ENCODE measurements around the gene PTPRN2. TPM values are rescaled to one million over a fixed set of nuclear protein-coding genes. Genes with fewer than 3 reads are reported as not detected.

The PTPRN2 gene
- total RNA-seq, 2 experiments from 2014 or later, result 0.70 TPM; not detected in 1

DNA sequence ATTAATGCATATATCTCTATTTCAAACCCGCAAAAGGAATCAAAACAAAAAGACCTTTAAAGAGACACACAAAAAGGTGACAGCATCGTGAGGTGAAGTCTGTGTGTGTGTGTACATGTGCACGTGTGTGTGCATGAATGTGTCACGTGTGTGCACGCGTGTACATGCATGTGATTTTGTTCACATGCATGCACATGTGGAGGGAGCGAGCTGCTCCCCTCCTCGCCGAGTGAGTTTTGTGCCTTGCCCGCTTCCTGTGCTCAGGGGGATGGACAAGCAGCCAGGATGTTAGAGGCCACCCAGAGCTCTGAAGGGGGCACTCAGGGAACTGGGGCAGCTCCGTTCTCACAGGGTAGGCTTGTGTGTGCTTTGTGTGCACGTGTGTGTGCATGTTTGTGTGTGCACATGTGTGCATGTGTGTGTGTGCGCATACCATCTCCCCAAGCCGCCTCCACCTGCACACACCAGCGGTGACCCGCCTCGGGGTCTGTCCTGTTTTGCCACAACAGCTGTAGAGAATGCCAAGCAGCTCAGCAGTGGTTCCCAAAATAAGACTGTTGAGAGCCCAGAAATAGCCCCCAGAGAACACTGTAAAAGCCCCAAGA lies 191.2 kb downstream of the PTPRN2 start:
- POLR2A ChIA-PET, result no interaction called here
- intact Hi-C loops (cut with micrococcal nuclease; ENCODE audit: unreplicated experiment), result no loop called here
- Histone ChIP-seq H3K36me3 (ENCODE audit: insufficient read depth, low read length) (no peaks in the 10 kb centered on the region), H3K4me1 (ENCODE audit: insufficient read depth, low read length, poor library complexity, severe bottlenecking) (no peaks in the 10 kb centered on the region), H4K20me1 (ENCODE audit: insufficient read depth, low read length) (no peaks in the 10 kb centered on the region), H3K4me2 (ENCODE audit: low read length) (no peak overlapping the region), H3K4me3 (ENCODE audit: low read depth, low read length, poor library complexity, severe bottlenecking) (no peak overlapping the region), H3K9me3 (ENCODE audit: low read length) (0 out of 2 replicates have a peak, but pooled peaks cover 4% of the 10 kb centered on the region), H3K27ac (ENCODE audit: low read depth, low read length, poor library complexity, severe bottlenecking) (no peak overlapping the region), H2AFZ (ENCODE audit: low read length) (no peak overlapping the region), H3K79me2 (ENCODE audit: insufficient read depth, low read depth, low read length) (no peaks in the 10 kb centered on the region), H3K9me2 (ENCODE audit: insufficient read depth, low read length) (no peaks in the 10 kb centered on the region)
- CTCF ChIA-PET (ENCODE audit: unreplicated experiment), result no interaction called here
- TF ChIP-seq EZH2phosphoT487 (IDR thresholded peaks at IDR 0.05; ENCODE audit: borderline replicate concordance, low read depth, low read length), result no peak
- TF ChIP-seq, protein P1, sequence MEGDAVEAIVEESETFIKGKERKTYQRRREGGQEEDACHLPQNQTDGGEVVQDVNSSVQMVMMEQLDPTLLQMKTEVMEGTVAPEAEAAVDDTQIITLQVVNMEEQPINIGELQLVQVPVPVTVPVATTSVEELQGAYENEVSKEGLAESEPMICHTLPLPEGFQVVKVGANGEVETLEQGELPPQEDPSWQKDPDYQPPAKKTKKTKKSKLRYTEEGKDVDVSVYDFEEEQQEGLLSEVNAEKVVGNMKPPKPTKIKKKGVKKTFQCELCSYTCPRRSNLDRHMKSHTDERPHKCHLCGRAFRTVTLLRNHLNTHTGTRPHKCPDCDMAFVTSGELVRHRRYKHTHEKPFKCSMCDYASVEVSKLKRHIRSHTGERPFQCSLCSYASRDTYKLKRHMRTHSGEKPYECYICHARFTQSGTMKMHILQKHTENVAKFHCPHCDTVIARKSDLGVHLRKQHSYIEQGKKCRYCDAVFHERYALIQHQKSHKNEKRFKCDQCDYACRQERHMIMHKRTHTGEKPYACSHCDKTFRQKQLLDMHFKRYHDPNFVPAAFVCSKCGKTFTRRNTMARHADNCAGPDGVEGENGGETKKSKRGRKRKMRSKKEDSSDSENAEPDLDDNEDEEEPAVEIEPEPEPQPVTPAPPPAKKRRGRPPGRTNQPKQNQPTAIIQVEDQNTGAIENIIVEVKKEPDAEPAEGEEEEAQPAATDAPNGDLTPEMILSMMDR (conservative IDR thresholded peaks at IDR 0.05; ENCODE audit: low read length), result no peak
- no peak for DNase-seq (ENCODE audit: low spot score)
- BruUV-seq (replicated peaks), result no TSS peak

DNA sequence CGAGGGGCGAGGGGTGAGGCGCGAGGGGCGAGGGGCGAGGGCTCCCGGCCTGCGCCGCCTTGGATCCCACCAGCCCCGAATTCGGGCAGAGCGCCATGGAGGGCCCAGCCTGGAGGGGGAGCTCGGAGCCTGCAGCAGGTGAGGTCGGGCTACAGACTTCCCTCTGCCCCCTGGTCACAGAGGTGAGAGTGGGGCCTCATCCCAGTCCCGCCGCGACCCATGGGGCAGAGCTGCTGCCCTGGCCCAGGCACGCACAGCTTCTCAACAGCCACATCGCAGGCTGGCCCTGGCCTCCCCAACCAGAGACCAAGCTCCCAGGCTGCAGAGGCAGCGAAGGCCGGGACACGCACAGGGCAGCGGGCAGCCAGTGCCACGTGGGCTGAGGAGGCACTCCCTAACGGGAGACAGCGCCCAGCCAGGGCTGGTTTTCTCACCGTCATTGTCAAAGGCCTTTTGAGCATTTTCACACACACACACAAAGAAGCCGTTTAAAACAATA lies 191.8 kb downstream of the PTPRN2 start:
- BruUV-seq (replicated peaks), result no TSS peak
- TF ChIP-seq, protein P1 (conservative IDR thresholded peaks at IDR 0.05; ENCODE audit: low read length), result no peak
- TF ChIP-seq EZH2phosphoT487 (IDR thresholded peaks at IDR 0.05; ENCODE audit: borderline replicate concordance, low read depth, low read length), result no peak

DNA sequence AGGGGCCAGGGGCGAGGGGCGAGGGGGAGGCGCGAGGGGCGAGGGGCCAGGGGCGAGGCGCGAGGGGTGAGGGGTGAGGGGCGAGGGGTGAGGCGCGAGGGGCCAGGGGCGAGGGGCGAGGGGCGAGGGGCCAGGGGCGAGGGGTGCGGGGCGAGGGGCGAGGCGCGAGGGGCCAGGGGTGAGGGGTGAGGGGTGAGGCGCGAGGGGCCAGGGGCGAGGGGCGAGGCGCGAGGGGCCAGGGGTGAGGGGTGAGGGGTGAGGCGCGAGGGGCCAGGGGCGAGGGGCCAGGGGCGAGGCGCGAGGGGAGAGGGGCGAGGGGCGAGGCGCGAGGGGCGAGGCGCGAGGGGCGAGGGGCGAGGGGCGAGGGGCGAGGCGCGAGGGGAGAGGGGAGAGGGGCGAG lies 192.3 kb downstream of the PTPRN2 start:
- POLR2A ChIA-PET, result no interaction called here
- Histone ChIP-seq H3K4me3 (ENCODE audit: low read depth, low read length, poor library complexity, severe bottlenecking) (no peak overlapping the region), H3K79me2 (ENCODE audit: insufficient read depth, low read depth, low read length) (no peaks in the 10 kb centered on the region), H3K9me3 (ENCODE audit: low read length) (0 out of 2 replicates have a peak, but pooled peaks cover 4% of the 10 kb centered on the region), H3K9me2 (ENCODE audit: insufficient read depth, low read length) (no peaks in the 10 kb centered on the region), H3K27ac (ENCODE audit: low read depth, low read length, poor library complexity, severe bottlenecking) (no peak overlapping the region), H2AFZ (ENCODE audit: low read length) (no peak overlapping the region), H3K4me1 (ENCODE audit: insufficient read depth, low read length, poor library complexity, severe bottlenecking) (no peaks in the 10 kb centered on the region), H3K4me2 (ENCODE audit: low read length) (no peak overlapping the region), H3K36me3 (ENCODE audit: insufficient read depth, low read length) (no peaks in the 10 kb centered on the region), H4K20me1 (ENCODE audit: insufficient read depth, low read length) (no peaks in the 10 kb centered on the region)
- no peak for DNase-seq (ENCODE audit: low spot score)
- TF ChIP-seq, protein P1 (conservative IDR thresholded peaks at IDR 0.05; ENCODE audit: low read length), result no peak
- no peak for TF ChIP-seq EZH2phosphoT487 (IDR thresholded peaks at IDR 0.05; ENCODE audit: borderline replicate concordance, low read depth, low read length)
- intact Hi-C loops (cut with micrococcal nuclease; ENCODE audit: unreplicated experiment), result no loop called here
- CTCF ChIA-PET (ENCODE audit: unreplicated experiment), result no interaction called here
- BruUV-seq (replicated peaks), result no TSS peak

More for the DNA sequence above, 191.8 kb downstream of the PTPRN2 start:
- CTCF ChIA-PET (ENCODE audit: unreplicated experiment), result no interaction called here
- no peak for DNase-seq (ENCODE audit: low spot score)
- H3K9me3 ChIP-seq (ENCODE audit: low read length), result 0 out of 2 replicates have a peak, but pooled peaks cover 4% of the 10 kb centered on the region
- intact Hi-C loops (cut with micrococcal nuclease; ENCODE audit: unreplicated experiment), result no loop called here
- POLR2A ChIA-PET, result no interaction called here
- no peak overlapping the region for H3K4me2 ChIP-seq (ENCODE audit: low read length)
- H2AFZ ChIP-seq (ENCODE audit: low read length), result no peak overlapping the region
- H3K27ac ChIP-seq (ENCODE audit: low read depth, low read length, poor library complexity, severe bottlenecking), result no peak overlapping the region
- no peaks in the 10 kb centered on the region for H3K4me1 ChIP-seq (ENCODE audit: insufficient read depth, low read length, poor library complexity, severe bottlenecking)
- H4K20me1 ChIP-seq (ENCODE audit: insufficient read depth, low read length), result no peaks in the 10 kb centered on the region
- H3K79me2 ChIP-seq (ENCODE audit: insufficient read depth, low read depth, low read length), result no peaks in the 10 kb centered on the region
- H3K9me2 ChIP-seq (ENCODE audit: insufficient read depth, low read length), result no peaks in the 10 kb centered on the region
- H3K36me3 ChIP-seq (ENCODE audit: insufficient read depth, low read length), result no peaks in the 10 kb centered on the region
- no peak overlapping the region for H3K4me3 ChIP-seq (ENCODE audit: low read depth, low read length, poor library complexity, severe bottlenecking)

Data from OCI-LY7 (cell line).